CD4-positive, alpha-beta T cell (primary cell): Measurements from ENCODE around the gene NCAPG. TPM values are rescaled to one million over a fixed set of nuclear protein-coding genes. Genes with fewer than 3 reads are reported as not detected.

ENCODE experiments used
- ATAC-seq: fragments of 200-7000 bp; cut with Tn5 transposase; one replicate; pipeline ENCODE4 v1.10.0; 2022; ENCODE audit warnings: mild to moderate bottlenecking; ENCODE audit not compliant: poor library complexity
- CTCF ChIA-PET: fragments of 350-600 bp; sonication (Branson Sonifier 250); formaldehyde crosslinking; loops from one replicate; lab custom pipeline; 2021; ENCODE audit warnings: antibody characterized with exemption, inconsistent platforms; lab: Charles Lee
- POLR2A ChIA-PET: fragments of 350-600 bp; sonication (Branson Sonifier 250); formaldehyde crosslinking; loops from one replicate; lab custom pipeline; 2021; ENCODE audit warnings: antibody characterized with exemption, inconsistent platforms; lab: Charles Lee
- DNase-seq, 14 experiments: peaks; one replicate each; pipeline ENCODE4 v3.0.0-alpha.2; 2013 to 2020; ENCODE audit warnings: mixed read lengths in 2 of 14
- H3K27ac ChIP-seq, 2 donors: one replicate each; pipeline versions ENCODE4 v1.5.1 to v1.7.0; 2013; ENCODE audit warnings: low read length in 2 of 2, low read depth in 1 of 2, mild to moderate bottlenecking in 1 of 2
- H3K27me3 ChIP-seq, 2 experiments: 1 replicate in 1 of 2; 2 replicates in 1 of 2; pipeline versions ENCODE4 v1.6.1 to v1.7.0; 2013; ENCODE audit warnings: low read length in 2 of 2, control low read depth in 1 of 2, mild to moderate bottlenecking in 1 of 2, moderate library complexity in 1 of 2; ENCODE audit not compliant: insufficient read depth in 2 of 2, control insufficient read depth in 1 of 2
- H3K36me3 ChIP-seq: one replicate; pipeline ENCODE4 v1.6.1; 2013; ENCODE audit warnings: low read length, control low read depth; ENCODE audit not compliant: insufficient read depth
- H3K4me1 ChIP-seq: one replicate; pipeline ENCODE4 v1.6.1; 2013; ENCODE audit warnings: low read length, control low read depth; ENCODE audit not compliant: insufficient read depth
- H3K4me3 ChIP-seq: one replicate; pipeline ENCODE4 v1.5.1; 2013; ENCODE audit warnings: mild to moderate bottlenecking, low read length, moderate library complexity
- H3K9me3 ChIP-seq, 2 experiments: 1 replicate in 1 of 2; 2 replicates in 1 of 2; pipeline versions ENCODE4 v1.6.1 to v1.7.0; 2013; ENCODE audit warnings: low read length in 2 of 2, mild to moderate bottlenecking in 2 of 2, control low read depth in 1 of 2, moderate library complexity in 1 of 2; ENCODE audit not compliant: control insufficient read depth in 1 of 2, insufficient read depth in 1 of 2
- H3K27ac Mint-ChIP-seq: one replicate; pipeline ENCODE4 v1.8.0; 2020; ENCODE audit warnings: mixed read lengths
- H3K27me3 Mint-ChIP-seq: one replicate; pipeline ENCODE4 v1.8.0; 2021; ENCODE audit warnings: mixed read lengths
- H3K36me3 Mint-ChIP-seq: one replicate; pipeline ENCODE4 v1.8.0; 2021; ENCODE audit warnings: low read depth, mixed read lengths
- H3K4me1 Mint-ChIP-seq: one replicate; pipeline ENCODE4 v1.8.0; 2021; ENCODE audit warnings: low read depth, mixed read lengths
- H3K4me3 Mint-ChIP-seq: one replicate; pipeline ENCODE4 v1.8.0; 2020; ENCODE audit warnings: mild to moderate bottlenecking, mixed read lengths
- H3K9me3 Mint-ChIP-seq: one replicate; pipeline ENCODE4 v1.8.0; 2020; ENCODE audit warnings: mixed read lengths
- intact Hi-C, 2 experiments: fragments of 100-400 bp; cut with DNase I in 1 of 2; cut with micrococcal nuclease in 1 of 2; formaldehyde crosslinking; loops; one replicate each; pipeline versions ENCODE4 v1.15.1 to v1.9.0; 2023 to 2025; cut with DNase I, micrococcal nuclease
- total RNA-seq, 174 experiments: library from RNA in 2 of 174; stranded (reverse) in 2 of 174; gene quantifications; one replicate each; pipeline ENCODE4 v1.2.3 and lab custom pipeline; 2021 to 2026
- TF ChIP-seq, protein P1 (sequence below): fragments of 200-600 bp; IDR thresholded peaks from one replicate; pipeline ENCODE4 v1.8.0; 2022; ENCODE audit warnings: antibody characterized with exemption, mild to moderate bottlenecking

NCAPG gene
- total RNA-seq, 2 experiments from 2014 or later = 0.58 to 0.61 TPM

GRCh38 chr4:17763416-17763815 is 47.4 kb upstream of the NCAPG start:
- H3K4me3 ChIP-seq = no peak overlapping the region
- peaks cover 0 to 4% of the 10 kb centered on the region in 2 experiments for H3K27me3 ChIP-seq
- Mint-ChIP-seq H3K27me3 (no peaks in the 10 kb centered on the region), H3K4me3 (no peak overlapping the region), H3K4me1 (peaks cover 7% of the 10 kb centered on the region), H3K9me3 (peaks cover 3% of the 10 kb centered on the region), H3K36me3 (no peaks in the 10 kb centered on the region), H3K27ac (no peak overlapping the region)
- POLR2A ChIA-PET = no interaction called here
- CTCF ChIA-PET = no interaction called here
- TF ChIP-seq, protein P1, sequence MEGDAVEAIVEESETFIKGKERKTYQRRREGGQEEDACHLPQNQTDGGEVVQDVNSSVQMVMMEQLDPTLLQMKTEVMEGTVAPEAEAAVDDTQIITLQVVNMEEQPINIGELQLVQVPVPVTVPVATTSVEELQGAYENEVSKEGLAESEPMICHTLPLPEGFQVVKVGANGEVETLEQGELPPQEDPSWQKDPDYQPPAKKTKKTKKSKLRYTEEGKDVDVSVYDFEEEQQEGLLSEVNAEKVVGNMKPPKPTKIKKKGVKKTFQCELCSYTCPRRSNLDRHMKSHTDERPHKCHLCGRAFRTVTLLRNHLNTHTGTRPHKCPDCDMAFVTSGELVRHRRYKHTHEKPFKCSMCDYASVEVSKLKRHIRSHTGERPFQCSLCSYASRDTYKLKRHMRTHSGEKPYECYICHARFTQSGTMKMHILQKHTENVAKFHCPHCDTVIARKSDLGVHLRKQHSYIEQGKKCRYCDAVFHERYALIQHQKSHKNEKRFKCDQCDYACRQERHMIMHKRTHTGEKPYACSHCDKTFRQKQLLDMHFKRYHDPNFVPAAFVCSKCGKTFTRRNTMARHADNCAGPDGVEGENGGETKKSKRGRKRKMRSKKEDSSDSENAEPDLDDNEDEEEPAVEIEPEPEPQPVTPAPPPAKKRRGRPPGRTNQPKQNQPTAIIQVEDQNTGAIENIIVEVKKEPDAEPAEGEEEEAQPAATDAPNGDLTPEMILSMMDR = no peak
- H3K9me3 ChIP-seq = peaks cover 0 to 9% of the 10 kb centered on the region in 2 experiments
- no peak for DNase-seq
- no peak overlapping the region for H3K27ac ChIP-seq
- no peaks in the 10 kb centered on the region for H3K4me1 ChIP-seq
- H3K36me3 ChIP-seq = no peaks in the 10 kb centered on the region
- ATAC-seq = no peak
- intact Hi-C loops = no loop called here

DNA sequence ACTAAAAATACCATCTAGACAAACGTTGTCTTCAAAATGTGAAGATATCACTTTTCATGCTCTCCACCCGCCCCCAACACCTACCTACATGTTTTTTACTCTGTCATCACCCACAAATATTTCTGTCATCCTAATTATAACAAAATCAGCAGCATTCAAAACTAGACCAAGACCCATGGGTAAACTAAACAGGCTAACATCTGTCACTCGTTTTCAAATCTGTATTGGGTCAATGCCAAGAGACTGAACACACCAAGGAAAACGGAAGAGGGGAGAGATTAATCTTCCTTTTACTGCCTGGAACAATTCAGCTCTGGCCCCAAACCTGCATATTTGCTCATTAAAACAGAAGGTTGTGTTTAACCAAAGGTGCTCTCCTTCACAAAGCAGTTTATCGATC is 46.8 kb upstream of the NCAPG start:
- TF ChIP-seq, protein P1 = no peak
- ChIA-PET POLR2A (no interaction called here), CTCF (no interaction called here)
- no peak overlapping the region for H3K27ac Mint-ChIP-seq
- ATAC-seq (no peak), DNase-seq (no peak)
- Histone ChIP-seq H3K4me3 (no peak overlapping the region), H3K9me3 (peaks cover 0 to 9% of the 10 kb centered on the region in 2 experiments), H3K27me3 (peaks cover 0 to 4% of the 10 kb centered on the region in 2 experiments), H3K27ac (no peak overlapping the region), H3K36me3 (no peaks in the 10 kb centered on the region), H3K4me1 (no peaks in the 10 kb centered on the region)
- intact Hi-C loops = no loop called here
- H3K27me3 Mint-ChIP-seq = no peaks in the 10 kb centered on the region
- no peak overlapping the region for H3K4me3 Mint-ChIP-seq
- peaks cover 7% of the 10 kb centered on the region for H3K4me1 Mint-ChIP-seq
- peaks cover 3% of the 10 kb centered on the region for H3K9me3 Mint-ChIP-seq
- H3K36me3 Mint-ChIP-seq = no peaks in the 10 kb centered on the region

DNA sequence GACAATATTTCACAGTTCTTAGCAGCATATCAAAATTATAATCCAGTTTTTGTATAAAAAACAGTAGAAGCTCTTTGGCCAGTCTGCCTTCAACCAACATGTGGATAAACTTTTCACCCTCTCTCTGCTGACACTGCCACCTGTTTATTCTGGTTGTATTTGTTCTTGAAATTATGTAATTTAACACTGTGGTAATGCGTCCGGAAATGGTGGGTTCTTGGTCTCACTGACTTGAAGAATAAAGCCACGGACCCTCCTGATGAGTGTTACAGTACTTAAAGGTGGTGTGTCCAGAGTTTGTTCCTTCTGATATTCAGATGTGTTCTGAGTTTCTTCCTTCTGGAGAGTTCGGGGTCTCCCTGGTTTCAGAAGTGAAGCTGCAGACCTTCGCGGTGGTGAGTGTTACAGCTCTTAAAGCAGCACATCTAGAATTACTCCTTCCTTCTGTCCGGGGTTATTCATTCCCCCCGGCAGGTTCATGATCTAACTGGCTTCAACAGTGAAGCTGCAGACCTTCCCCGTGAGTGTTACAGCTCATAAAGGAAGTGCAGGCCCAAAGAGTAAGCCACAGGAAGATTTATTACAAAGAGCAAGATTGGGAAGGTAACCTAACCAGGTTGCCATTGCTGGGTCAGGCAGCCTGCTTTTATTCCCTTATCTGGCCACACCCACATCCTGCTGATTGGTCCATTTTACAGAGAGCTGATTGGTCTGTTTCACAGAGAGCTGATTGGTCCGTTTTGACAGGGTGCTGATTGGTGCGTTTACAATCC is 45.1 kb upstream of the NCAPG start:
- no peaks in the 10 kb centered on the region for H3K4me1 ChIP-seq
- Mint-ChIP-seq H3K4me3 (peak overlapping the region; percentile 25), H3K4me1 (peaks cover 7% of the 10 kb centered on the region), H3K36me3 (no peaks in the 10 kb centered on the region), H3K9me3 (peaks cover 3% of the 10 kb centered on the region), H3K27ac (peak overlapping the region; percentile 64), H3K27me3 (no peaks in the 10 kb centered on the region)
- H3K4me3 ChIP-seq = no peak overlapping the region
- intact Hi-C loops = no loop called here
- TF ChIP-seq, protein P1 = no peak
- peaks cover 0 to 9% of the 10 kb centered on the region in 2 experiments for H3K9me3 ChIP-seq
- ChIA-PET POLR2A (no interaction called here), CTCF (no interaction called here)
- no peak for ATAC-seq
- no peak overlapping the region for H3K27ac ChIP-seq
- H3K36me3 ChIP-seq = no peaks in the 10 kb centered on the region
- DNase-seq = no peak
- H3K27me3 ChIP-seq = peaks cover 0 to 4% of the 10 kb centered on the region in 2 experiments
